ENCODE results near the gene PARN. TPM values are rescaled to one million over a fixed set of nuclear protein-coding genes. Genes with fewer than 3 reads are reported as not detected.

The PARN gene
- total RNA-seq, 2 donors from 2014 or later, result 19.5 to 26.0 TPM

GRCh38 chr16:14609716-14610115 is 20.3 kb downstream of the PARN start:
- DNase-seq (ENCODE audit: low spot score), result peak; percentile 4
- TF ChIP-seq CTCF (IDR thresholded peaks at IDR 0.05), result no peak
- no peak overlapping the region for H3K27ac ChIP-seq
- no peak overlapping the region for H3K4me3 ChIP-seq
- no peaks in the 10 kb centered on the region for H3K9me3 ChIP-seq
- H3K4me1 ChIP-seq, result no peaks in the 10 kb centered on the region
- peaks cover 68% of the 10 kb centered on the region for H3K36me3 ChIP-seq
- no peaks in the 10 kb centered on the region for H3K27me3 ChIP-seq

GRCh38 chr16:14608604-14609003 is 21.5 kb downstream of the PARN start:
- Histone ChIP-seq H3K27me3 (no peaks in the 10 kb centered on the region), H3K36me3 (peaks cover 79% of the 10 kb centered on the region), H3K9me3 (no peaks in the 10 kb centered on the region), H3K4me3 (no peak overlapping the region), H3K27ac (no peak overlapping the region), H3K4me1 (no peaks in the 10 kb centered on the region)
- peak; percentile 0 for DNase-seq (ENCODE audit: low spot score)
- TF ChIP-seq CTCF (IDR thresholded peaks at IDR 0.05), result no peak

- no peak overlapping the region for H3K27ac ChIP-seq
- TF ChIP-seq CTCF (IDR thresholded peaks at IDR 0.05), result no peak
- no peaks in the 10 kb centered on the region for H3K9me3 ChIP-seq
- no peak for DNase-seq (ENCODE audit: low spot score)
- no peaks in the 10 kb centered on the region for H3K4me1 ChIP-seq
- H3K4me3 ChIP-seq, result no peak overlapping the region
- H3K27me3 ChIP-seq, result no peaks in the 10 kb centered on the region
- peaks cover 84% of the 10 kb centered on the region for H3K36me3 ChIP-seq
These were observed 21.9 kb downstream of the PARN start for GRCh38 chr16:14608111-14608566.

GRCh38 chr16:14606102-14606501 is 24.0 kb downstream of the PARN start:
- H3K36me3 ChIP-seq, result peaks cover 92% of the 10 kb centered on the region
- DNase-seq (ENCODE audit: low spot score), result peak; percentile 0
- TF ChIP-seq CTCF (IDR thresholded peaks at IDR 0.05), result no peak

GRCh38 chr16:14602443-14602963 is 27.6 kb downstream of the PARN start:
- TF ChIP-seq CTCF (IDR thresholded peaks at IDR 0.05), result no peak

More at GRCh38 chr16:14606102-14606501, 24.0 kb downstream of the PARN start:
- Histone ChIP-seq H3K4me3 (no peak overlapping the region), H3K4me1 (no peaks in the 10 kb centered on the region), H3K27me3 (no peaks in the 10 kb centered on the region), H3K27ac (no peak overlapping the region), H3K9me3 (no peaks in the 10 kb centered on the region)

GRCh38 chr16:14600164-14600563 is 29.9 kb downstream of the PARN start:
- Histone ChIP-seq H3K27me3 (no peaks in the 10 kb centered on the region), H3K36me3 (peaks cover 67% of the 10 kb centered on the region), H3K9me3 (no peaks in the 10 kb centered on the region), H3K4me3 (no peak overlapping the region), H3K27ac (no peak overlapping the region), H3K4me1 (no peaks in the 10 kb centered on the region)
- DNase-seq (ENCODE audit: low spot score), result no peak
- TF ChIP-seq CTCF (IDR thresholded peaks at IDR 0.05), result peak; percentile 15 to 54

More at GRCh38 chr16:14602443-14602963, 27.6 kb downstream of the PARN start:
- H3K4me3 ChIP-seq, result no peak overlapping the region
- H3K27me3 ChIP-seq, result no peaks in the 10 kb centered on the region
- peaks cover 87% of the 10 kb centered on the region for H3K36me3 ChIP-seq
- no peaks in the 10 kb centered on the region for H3K9me3 ChIP-seq
- H3K4me1 ChIP-seq, result no peaks in the 10 kb centered on the region
- peak; percentile 38 for DNase-seq (ENCODE audit: low spot score)
- H3K27ac ChIP-seq, result no peak overlapping the region
